Amniotic epithelial cell (primary cell): Measurements from ENCODE around the gene HMGCR.
A peak's percentile ranks its signal among the peaks of the same experiment; 100 is the strongest.

Experiments used
- DNase-seq: peaks from one replicate; pipeline ENCODE4 v3.0.0-alpha.2; 2010; ENCODE audit warnings: low read depth

HMGCR gene

DNA sequence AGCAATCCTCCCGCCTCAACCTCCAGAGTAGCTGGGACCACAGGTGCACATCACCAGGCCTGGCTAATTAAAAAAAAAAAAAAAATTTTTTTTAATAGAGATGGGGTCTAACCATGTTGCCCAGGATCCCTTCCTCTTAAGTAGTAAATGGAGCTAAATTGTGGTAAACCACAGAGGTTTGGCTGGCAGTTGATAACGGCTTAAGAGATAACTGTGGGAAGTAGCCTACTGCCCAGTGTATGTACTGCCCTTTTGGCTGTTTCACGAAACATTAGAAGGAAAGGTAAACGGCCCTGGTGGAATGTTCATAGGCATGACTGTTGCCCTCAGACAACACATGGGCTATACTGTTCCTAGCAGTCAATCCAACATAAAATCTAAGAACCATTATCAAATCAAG, 44.4 kb downstream of the HMGCR start:
- DNase-seq: no peak

DNA sequence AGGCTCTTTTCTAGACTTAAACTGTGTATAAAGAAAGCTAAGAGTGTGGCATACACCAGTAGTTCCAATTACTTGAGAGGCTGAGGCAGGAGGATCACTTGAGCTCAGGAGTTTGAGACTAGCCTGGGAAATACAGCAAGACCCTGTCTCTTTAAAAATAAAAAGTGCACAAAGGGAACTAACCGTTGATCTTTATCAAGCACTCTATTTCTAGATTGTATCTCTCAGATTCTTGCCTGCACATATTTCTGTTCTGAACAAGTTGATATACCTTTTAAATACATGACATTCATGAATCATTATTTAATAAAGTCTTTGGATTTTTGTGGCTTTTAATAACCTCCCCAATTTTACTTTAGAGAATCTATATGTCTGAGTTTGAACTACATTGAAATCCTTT, 47.2 kb downstream of the HMGCR start:
- DNase-seq: no peak

DNA sequence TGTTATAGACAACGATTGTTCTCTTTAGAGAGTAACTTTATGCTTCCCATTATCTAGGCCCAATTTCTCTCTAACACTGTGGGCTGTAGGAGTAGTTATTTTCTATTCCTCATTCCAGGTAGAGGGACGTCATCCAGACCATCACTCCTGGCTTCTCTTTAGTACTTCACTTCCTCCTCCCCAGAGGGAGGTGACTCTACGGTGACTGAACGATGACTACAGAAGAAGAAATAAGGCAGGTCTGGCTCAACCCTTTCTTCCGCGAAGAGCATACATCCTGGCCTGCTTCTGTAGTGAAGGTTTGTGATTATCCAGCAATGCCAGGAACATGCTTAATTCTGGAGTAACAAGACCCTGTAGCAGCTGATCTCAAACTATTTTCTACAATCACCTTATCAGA, 50.8 kb downstream of the HMGCR start:
- no peak for DNase-seq

- DNase-seq: no peak
Measured at GRCh38 chr5:75389430-75389829, 52.4 kb downstream of the HMGCR start.

DNA sequence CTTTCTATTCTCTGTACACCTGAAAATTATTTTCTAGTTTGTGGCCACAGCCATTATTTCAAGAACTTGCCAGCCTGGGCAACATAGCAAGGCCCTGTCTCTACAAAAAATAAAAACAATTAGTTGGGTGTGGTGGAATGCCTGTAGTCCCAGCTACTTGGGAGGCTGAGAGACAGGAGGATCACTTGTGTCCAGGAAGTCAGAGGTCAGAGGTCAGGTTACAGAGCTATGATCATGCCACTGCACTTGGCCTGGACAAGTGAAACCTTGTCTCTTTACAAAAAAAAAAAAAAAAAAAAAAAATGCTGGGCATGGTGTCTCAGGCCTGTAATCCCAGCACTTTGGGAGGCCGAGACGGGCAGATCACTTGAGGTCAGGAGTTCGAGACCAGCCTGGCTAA, 58.3 kb downstream of the HMGCR start:
- no peak for DNase-seq

- peak; percentile 37 for DNase-seq
Measured at GRCh38 chr5:75405296-75405695, 68.3 kb downstream of the HMGCR start.
